GM18508 (cell line): ENCODE measurements around the gene SLFNL1.

ENCODE experiments used
- ATAC-seq: cut with Tn5 transposase; IDR thresholded peaks from one replicate; pipeline ENCODE4 v1.9.1; 2021; ENCODE audit warnings: moderate number of reproducible peaks; ENCODE audit not compliant: insufficient read depth, unreplicated experiment

Gene SLFNL1

GRCh38 chr1:40988280-40988679 is 33.2 kb downstream of the SLFNL1 start:
- ATAC-seq: no peak

GRCh38 chr1:40987439-40988276 is 33.9 kb downstream of the SLFNL1 start:
- ATAC-seq: no peak

- no peak for ATAC-seq
Measured at GRCh38 chr1:40986956-40987355, 34.6 kb downstream of the SLFNL1 start.

GRCh38 chr1:40986328-40986783 is 35.2 kb downstream of the SLFNL1 start:
- ATAC-seq: no peak

GRCh38 chr1:40985875-40986274 is 35.6 kb downstream of the SLFNL1 start:
- ATAC-seq: no peak

- no peak for ATAC-seq
Measured at GRCh38 chr1:40985161-40985560, 36.4 kb downstream of the SLFNL1 start.

GRCh38 chr1:40984531-40984930 is 37.0 kb downstream of the SLFNL1 start:
- ATAC-seq: no peak

GRCh38 chr1:40984066-40984465 is 37.5 kb downstream of the SLFNL1 start:
- no peak for ATAC-seq

GRCh38 chr1:40983286-40983685 is 38.2 kb downstream of the SLFNL1 start:
- ATAC-seq: no peak

- no peak for ATAC-seq
Measured at GRCh38 chr1:40982721-40983120, 38.8 kb downstream of the SLFNL1 start.

- ATAC-seq: no peak
Measured at GRCh38 chr1:40981691-40982448, 39.7 kb downstream of the SLFNL1 start.

GRCh38 chr1:40980453-40981121 is 40.9 kb downstream of the SLFNL1 start:
- no peak for ATAC-seq

GRCh38 chr1:40980068-40980452 is 41.5 kb downstream of the SLFNL1 start:
- no peak for ATAC-seq

- peak; percentile 57 for ATAC-seq
Measured at GRCh38 chr1:40979241-40980067, 42.1 kb downstream of the SLFNL1 start, which contains the start of gene CTPS1. CTPS1 (plus strand) TSS chr1:40979696; CDS start chr1:40983291, 3,595 bp downstream.

- ATAC-seq: no peak
Measured at GRCh38 chr1:40978886-40979240, 42.7 kb downstream of the SLFNL1 start.

- ATAC-seq: no peak
Measured at GRCh38 chr1:40977716-40978115, 43.8 kb downstream of the SLFNL1 start.

GRCh38 chr1:40976952-40977690 is 44.4 kb downstream of the SLFNL1 start:
- ATAC-seq: no peak

GRCh38 chr1:40974945-40975344 is 46.6 kb downstream of the SLFNL1 start:
- ATAC-seq: no peak

GRCh38 chr1:40973912-40974311 is 47.6 kb downstream of the SLFNL1 start:
- no peak for ATAC-seq
